NCI-H2029 (cell line): ENCODE measurements around the gene INKA1.
A peak's percentile ranks its signal among the peaks of the same experiment; 100 is the strongest.
"Not testable (repeated sequence)": the region's sequence is repeated elsewhere in the genome, so short reads cannot be mapped to it uniquely, and the experiment has no call there.

Experiments
- DNase-seq: peaks from one replicate; lab custom pipeline; 2025; lab: John Stamatoyannopoulos, UW

Gene INKA1

GRCh38 chr3:49802719-49803464 is at the start of gene INKA1:
Gene INKA1 (plus strand): TSS chr3:49803261. CDS start chr3:49803393, 132 bp downstream.
- DNase-seq, result peak; percentile 61

- DNase-seq, result no peak
These were observed 48.5 kb upstream of the INKA1 start for GRCh38 chr3:49754536-49754935.

GRCh38 chr3:49756036-49756435 is 47.0 kb upstream of the INKA1 start:
- DNase-seq, result no peak

GRCh38 chr3:49757197-49757596 is 45.9 kb upstream of the INKA1 start:
- no peak for DNase-seq

- no peak for DNase-seq
These were observed 43.8 kb upstream of the INKA1 start for GRCh38 chr3:49759226-49759625.

GRCh38 chr3:49761661-49762060 is 41.4 kb upstream of the INKA1 start:
- DNase-seq, result no peak

- no peak for DNase-seq
These were observed 39.1 kb upstream of the INKA1 start for GRCh38 chr3:49763981-49764380.

GRCh38 chr3:49769286-49769915 is 33.7 kb upstream of the INKA1 start:
- DNase-seq, result no peak

- DNase-seq, result no peak
These were observed 33.1 kb upstream of the INKA1 start for GRCh38 chr3:49769926-49770325.

GRCh38 chr3:49771340-49771938 is 31.6 kb upstream of the INKA1 start:
- no peak for DNase-seq

GRCh38 chr3:49772703-49773102 is 30.4 kb upstream of the INKA1 start:
- no peak for DNase-seq

- no peak for DNase-seq
These were observed 27.5 kb upstream of the INKA1 start for GRCh38 chr3:49775538-49775937.

GRCh38 chr3:49776101-49776500 is 27.0 kb upstream of the INKA1 start:
- DNase-seq, result not testable (repeated sequence)

- peak; percentile 5 for DNase-seq
These were observed 23.5 kb upstream of the INKA1 start for GRCh38 chr3:49779358-49780079.

- DNase-seq, result no peak
These were observed 22.7 kb upstream of the INKA1 start for GRCh38 chr3:49780080-49780974.

- DNase-seq, result not testable (repeated sequence)
These were observed 22.1 kb upstream of the INKA1 start for GRCh38 chr3:49780975-49781365.

GRCh38 chr3:49781415-49782199 is 21.5 kb upstream of the INKA1 start:
- DNase-seq, result no peak

GRCh38 chr3:49782277-49782676 is 20.8 kb upstream of the INKA1 start:
- not testable (repeated sequence) for DNase-seq

GRCh38 chr3:49785565-49786356 is 17.3 kb upstream of the INKA1 start:
- no peak for DNase-seq
